Neural cell (in vitro differentiated cells): Measurements from ENCODE around the gene SCTR. TPM values are rescaled to one million over a fixed set of nuclear protein-coding genes. Genes with fewer than 3 reads are reported as not detected.

Experiments
- H2AFZ ChIP-seq: fragments of 200-600, 300-800 bp; sonication (generic), shearing (Covaris generic); 2 replicates; pipeline ENCODE4 v1.6.0; 2014; ENCODE audit warnings: low read depth, mild to moderate bottlenecking, antibody characterized with exemption, low read length, moderate library complexity
- H3F3A ChIP-seq: fragments of 200-600 bp; shearing (Covaris generic); 2 replicates; pipeline ENCODE4 v1.6.1; 2016; ENCODE audit warnings: mild to moderate bottlenecking, moderate library complexity, mixed read lengths, antibody characterized with exemption, low read length; ENCODE audit not compliant: insufficient read depth, poor library complexity, severe bottlenecking
- H3K27ac ChIP-seq: fragments of 200-600, 300-800 bp; sonication (generic), shearing (Covaris generic); 2 replicates; pipeline ENCODE4 v1.5.1; 2014; ENCODE audit warnings: mild to moderate bottlenecking, low read length, moderate library complexity
- H3K27me3 ChIP-seq: fragments of 300-800, 200-600 bp; sonication (generic), shearing (Covaris generic); 2 replicates; pipeline ENCODE4 v1.6.0; 2014; ENCODE audit warnings: mild to moderate bottlenecking, low read depth, low read length, moderate library complexity; ENCODE audit not compliant: insufficient read depth
- H3K36me3 ChIP-seq: fragments of 300-800, 200-600 bp; sonication (generic), shearing (Covaris generic); 2 replicates; pipeline ENCODE4 v1.5.1; 2014; ENCODE audit warnings: mild to moderate bottlenecking, antibody characterized with exemption, low read length, moderate library complexity; ENCODE audit not compliant: insufficient read depth
- H3K4me2 ChIP-seq: fragments of 300-800, 200-600 bp; sonication (generic), shearing (Covaris generic); 2 replicates; pipeline ENCODE4 v1.6.0; 2014; ENCODE audit warnings: mild to moderate bottlenecking, low read length
- H3K4me3 ChIP-seq: fragments of 300-800, 200-600 bp; sonication (generic), shearing (Covaris generic); 2 replicates; pipeline ENCODE4 v1.5.1; 2014; ENCODE audit warnings: mild to moderate bottlenecking, low read length, moderate library complexity
- H3K79me2 ChIP-seq: fragments of 200-600 bp; shearing (Covaris generic); replicated peaks from 2 replicates; pipeline ENCODE4 v1.6.0; 2014; ENCODE audit warnings: mild to moderate bottlenecking, low read length, moderate library complexity; ENCODE audit not compliant: insufficient read depth
- H3K9ac ChIP-seq: fragments of 300-800, 200-600 bp; sonication (generic), shearing (Covaris generic); 2 replicates; pipeline ENCODE4 v1.6.1; 2016; ENCODE audit warnings: mild to moderate bottlenecking, low read length, mixed read lengths
- H3K9me2 ChIP-seq: fragments of 200-600 bp; shearing (Covaris generic); 2 replicates; pipeline ENCODE4 v1.6.1; 2016; ENCODE audit warnings: mild to moderate bottlenecking, low read length, mixed read lengths; ENCODE audit not compliant: insufficient read depth
- H3K9me3 ChIP-seq: fragments of 200-600, 300-800 bp; sonication (generic), shearing (Covaris generic); 2 replicates; pipeline ENCODE4 v1.6.1; 2016; ENCODE audit warnings: mild to moderate bottlenecking, mixed run types, low read length, moderate library complexity, mixed read lengths
- H4K20me1 ChIP-seq: fragments of 200-600 bp; shearing (Covaris generic); 2 replicates; pipeline ENCODE4 v1.6.1; 2016; ENCODE audit warnings: mild to moderate bottlenecking, mixed run types; ENCODE audit not compliant: insufficient read depth
- EP300 ChIP-seq: fragments of 450-650 bp; conservative IDR thresholded peaks from 2 replicates; pipeline ENCODE4 v1.6.1; 2014; ENCODE audit warnings: antibody characterized with exemption, mild to moderate bottlenecking, moderate library complexity; ENCODE audit not compliant: poor library complexity, severe bottlenecking
- EZH2 ChIP-seq: fragments of 200-600, 300-800 bp; shearing (Covaris generic), sonication (generic); IDR thresholded peaks from 2 replicates; pipeline ENCODE4 v1.6.1; 2014; ENCODE audit warnings: antibody characterized with exemption, low read length, borderline replicate concordance, mild to moderate bottlenecking; ENCODE audit not compliant: insufficient read depth, poor library complexity, severe bottlenecking
- MXI1 ChIP-seq: fragments of 450-650 bp; conservative IDR thresholded peaks from 2 replicates; pipeline ENCODE4 v1.6.1; 2014; ENCODE audit warnings: antibody characterized with exemption, mild to moderate bottlenecking; ENCODE audit not compliant: poor library complexity, severe bottlenecking
- POLR2AphosphoS5 ChIP-seq: IDR thresholded peaks from 2 replicates; pipeline ENCODE4 v1.6.1; 2012
- RAD21 ChIP-seq: fragments of 450-650 bp; conservative IDR thresholded peaks from 2 replicates; pipeline ENCODE4 v1.6.1; 2014; ENCODE audit warnings: antibody characterized with exemption, mild to moderate bottlenecking, moderate library complexity
- REST ChIP-seq: IDR thresholded peaks from 2 replicates; pipeline ENCODE4 v1.6.1; 2012; ENCODE audit warnings: borderline replicate concordance
- SMC3 ChIP-seq: fragments of 450-650 bp; conservative IDR thresholded peaks from 2 replicates; pipeline ENCODE4 v1.6.1; 2014; ENCODE audit warnings: antibody characterized with exemption, mild to moderate bottlenecking, moderate library complexity; ENCODE audit not compliant: poor library complexity
- TAF1 ChIP-seq: IDR thresholded peaks from 2 replicates; pipeline ENCODE4 v1.6.1; 2012; ENCODE audit warnings: low read depth
- polyA plus RNA-seq: library from polyadenylated mRNA; depleted of rRNA; stranded (reverse); fragments of >200 nt; gene quantifications from 2 replicates; pipeline ENCODE4 v1.2.3, GENCODE V29; 2014
- TF ChIP-seq, protein P1 (sequence below): fragments of 450-650 bp; IDR thresholded peaks from 2 replicates; pipeline ENCODE4 v1.5.1; 2014; ENCODE audit warnings: antibody characterized with exemption, mild to moderate bottlenecking, moderate library complexity; ENCODE audit not compliant: poor library complexity, severe bottlenecking

SCTR gene
- polyA plus RNA-seq, 1 donor from 2014 or later, result 0.12 TPM

DNA sequence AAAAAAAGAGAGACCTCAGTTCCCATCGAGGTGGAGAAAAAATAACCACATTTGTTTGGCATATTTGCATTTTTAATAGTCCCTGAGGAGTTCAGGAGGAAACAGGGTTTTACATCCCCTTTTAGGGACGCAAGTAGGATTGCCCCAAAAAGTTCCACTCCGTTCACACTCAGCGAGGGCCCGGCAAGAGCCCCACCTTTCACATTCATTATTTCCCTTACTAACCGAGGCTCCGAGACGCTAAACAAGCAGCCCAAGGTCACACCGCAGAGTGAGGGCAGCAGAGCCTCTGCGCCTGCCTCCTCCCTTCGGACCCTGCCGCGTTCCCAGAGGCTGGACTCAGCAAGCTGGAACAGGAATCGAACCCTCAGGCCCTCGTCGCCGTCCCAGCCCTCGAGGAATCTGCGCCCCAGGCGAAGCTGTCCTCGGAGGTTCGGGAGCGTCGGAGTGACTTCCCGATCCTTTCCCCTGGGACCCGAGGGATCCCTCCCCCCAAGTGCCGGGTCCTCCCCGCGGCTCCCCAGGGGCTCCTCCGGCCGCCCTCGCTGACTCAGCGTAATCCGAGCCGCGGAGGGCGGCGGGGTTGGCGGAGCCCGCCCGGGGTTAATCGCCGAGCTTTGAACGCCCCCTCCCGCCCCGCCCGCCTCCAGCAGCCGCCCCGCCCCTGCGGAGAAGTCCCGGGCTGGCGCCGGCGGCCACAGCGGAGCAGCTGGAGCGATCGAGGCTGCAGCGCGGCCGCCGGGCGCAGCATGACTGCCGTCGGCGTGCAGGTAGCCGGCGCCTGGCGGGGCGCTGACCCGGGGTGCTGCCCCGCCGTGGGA, 92.9 kb downstream of the SCTR start, which contains the start of gene TMEM37:
TMEM37 (plus strand) TSS at position 700 of the 821 bp plus-strand sequence; CDS start at position 750, 50 bp downstream.
- H3K79me2 ChIP-seq, result no peaks in the 10 kb centered on the region
- no peaks in the 10 kb centered on the region for H3F3A ChIP-seq
- H3K4me2 ChIP-seq, result no peak within 1 kb of the TSS
- no peak within 1 kb of the TSS for H3K27ac ChIP-seq
- no peaks in the 10 kb centered on the region for H3K36me3 ChIP-seq
- H3K4me3 ChIP-seq, result peak within 1 kb of the TSS; percentile 59
- H4K20me1 ChIP-seq, result no peaks in the 10 kb centered on the region
- H3K9me3 ChIP-seq, result no peaks in the 10 kb centered on the region
- no peak within 1 kb of the TSS for H3K9ac ChIP-seq
- H2AFZ ChIP-seq, result no peak within 1 kb of the TSS
- TF ChIP-seq SMC3 (no peak), RAD21 (no peak), REST (no peak), EZH2 (no peak), MXI1 (no peak), EP300 (no peak), TAF1 (no peak), POLR2AphosphoS5 (no peak)
- TF ChIP-seq, protein P1, sequence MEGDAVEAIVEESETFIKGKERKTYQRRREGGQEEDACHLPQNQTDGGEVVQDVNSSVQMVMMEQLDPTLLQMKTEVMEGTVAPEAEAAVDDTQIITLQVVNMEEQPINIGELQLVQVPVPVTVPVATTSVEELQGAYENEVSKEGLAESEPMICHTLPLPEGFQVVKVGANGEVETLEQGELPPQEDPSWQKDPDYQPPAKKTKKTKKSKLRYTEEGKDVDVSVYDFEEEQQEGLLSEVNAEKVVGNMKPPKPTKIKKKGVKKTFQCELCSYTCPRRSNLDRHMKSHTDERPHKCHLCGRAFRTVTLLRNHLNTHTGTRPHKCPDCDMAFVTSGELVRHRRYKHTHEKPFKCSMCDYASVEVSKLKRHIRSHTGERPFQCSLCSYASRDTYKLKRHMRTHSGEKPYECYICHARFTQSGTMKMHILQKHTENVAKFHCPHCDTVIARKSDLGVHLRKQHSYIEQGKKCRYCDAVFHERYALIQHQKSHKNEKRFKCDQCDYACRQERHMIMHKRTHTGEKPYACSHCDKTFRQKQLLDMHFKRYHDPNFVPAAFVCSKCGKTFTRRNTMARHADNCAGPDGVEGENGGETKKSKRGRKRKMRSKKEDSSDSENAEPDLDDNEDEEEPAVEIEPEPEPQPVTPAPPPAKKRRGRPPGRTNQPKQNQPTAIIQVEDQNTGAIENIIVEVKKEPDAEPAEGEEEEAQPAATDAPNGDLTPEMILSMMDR, result no peak
- H3K9me2 ChIP-seq, result no peaks in the 10 kb centered on the region
- peaks cover 34% of the 10 kb centered on the region for H3K27me3 ChIP-seq

DNA sequence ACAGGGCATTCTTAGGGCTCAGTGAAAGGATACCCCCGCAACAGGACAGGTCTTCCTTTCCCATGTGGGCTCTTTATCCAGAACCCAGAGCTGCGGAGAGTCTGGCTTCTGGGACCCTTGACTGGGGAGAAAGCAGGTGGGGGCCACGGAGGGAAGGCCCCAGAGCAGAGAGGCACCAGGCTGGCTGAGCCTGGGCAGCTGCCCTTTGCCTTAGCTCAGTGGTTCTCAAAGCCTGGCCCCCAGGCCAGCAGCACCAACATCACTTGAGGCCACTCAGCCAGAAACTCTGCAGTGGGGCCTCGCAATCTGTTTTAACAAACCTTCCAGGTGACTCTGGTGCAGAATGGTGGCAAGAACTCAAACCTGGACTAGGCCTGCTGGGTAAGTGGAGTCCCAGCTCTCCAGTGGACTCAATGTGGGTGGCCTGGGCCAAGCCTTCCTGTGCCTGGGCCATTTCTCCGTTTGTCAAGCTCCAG, 94.2 kb downstream of the SCTR start:
- no peak overlapping the region for H3K4me3 ChIP-seq
- no peaks in the 10 kb centered on the region for H3K79me2 ChIP-seq
- H3F3A ChIP-seq, result no peaks in the 10 kb centered on the region
- H3K27ac ChIP-seq, result no peak overlapping the region
- no peaks in the 10 kb centered on the region for H3K9me2 ChIP-seq
- TF ChIP-seq POLR2AphosphoS5 (no peak), EP300 (no peak), REST (no peak), SMC3 (no peak), RAD21 (no peak), MXI1 (no peak), EZH2 (no peak), TAF1 (no peak)
- TF ChIP-seq, protein P1, result no peak
- no peaks in the 10 kb centered on the region for H3K36me3 ChIP-seq
- no peaks in the 10 kb centered on the region for H4K20me1 ChIP-seq
- H2AFZ ChIP-seq, result no peak overlapping the region
- H3K27me3 ChIP-seq, result peaks cover 34% of the 10 kb centered on the region
- H3K9ac ChIP-seq, result no peak overlapping the region
- no peaks in the 10 kb centered on the region for H3K9me3 ChIP-seq
- H3K4me2 ChIP-seq, result no peak overlapping the region
